K562 (cell line): ENCODE data around the gene FRG2. TPM values are rescaled to one million over a fixed set of nuclear protein-coding genes. Genes with fewer than 3 reads are reported as not detected.
"Not testable (repeated sequence)": the region's sequence is repeated elsewhere in the genome, so short reads cannot be mapped to it uniquely, and the experiment has no call there.

Experiments
- ATAC-seq: fragments of 200-7000 bp; cut with Tn5 transposase; 3 replicates; pipeline ENCODE4 v1.9.1; 2020; ENCODE audit warnings: moderate library complexity
- BruUV-seq: library from RNA; stranded (reverse); fragments of 400-500 nt; replicated peaks from 2 replicates; lab custom pipeline; 2021; lab: Mats Ljungman, UMichigan
- CTCF ChIA-PET: fragments of 300-600 bp; formaldehyde crosslinking; extraction: SDS; loops from one replicate; lab custom pipeline; 2021; ENCODE audit warnings: low intra/inter-chr PET ratio; lab: Yijun Ruan, JAX
- POLR2A ChIA-PET: fragments of 300-600, 350-650 bp; sonication (Branson Sonifier 250); formaldehyde crosslinking; extraction: SDS; loops from one replicate; lab custom pipeline; 2021; ENCODE audit warnings: antibody characterized with exemption, inconsistent platforms; lab: Yijun Ruan, JAX
- DNase-seq, 4 experiments: peaks; one replicate each; pipeline versions ENCODE4 v3.0.0 to v3.0.0-alpha.2; 2011 to 2018; ENCODE audit warnings: low spot score in 3 of 4, mixed read lengths in 3 of 4; ENCODE audit errors: extremely low read depth in 1 of 4
- FAIRE-seq: peaks from 2 replicates; lab custom pipeline; 2011; peaks lifted over from hg19 to GRCh38; lab: Jason Lieb, UNC
- H2AFZ ChIP-seq: 2 replicates; pipeline ENCODE4 v1.6.0; 2011; ENCODE audit warnings: low read depth, low read length, control low read depth, inconsistent platforms
- H3K27ac ChIP-seq: fragments of 200-600 bp; 3 replicates; pipeline ENCODE4 v1.8.0; 2011; ENCODE audit warnings: low read depth, mild to moderate bottlenecking, control low read depth, inconsistent platforms, low read length, moderate library complexity, mixed read lengths; ENCODE audit errors: extremely low read depth
- H3K27me3 ChIP-seq, 2 experiments: fragments of 300-600 bp in 1 of 2; 2 replicates in 1 of 2; 3 replicates in 1 of 2; pipeline versions ENCODE4 v1.6.0 to v1.8.0; 2011; ENCODE audit warnings: inconsistent platforms in 2 of 2, low read length in 2 of 2, mild to moderate bottlenecking in 1 of 2, mixed read lengths in 1 of 2, moderate library complexity in 1 of 2; ENCODE audit not compliant: control insufficient read depth in 2 of 2, insufficient read depth in 2 of 2
- H3K36me3 ChIP-seq: fragments of 300-600 bp; 3 replicates; pipeline ENCODE4 v1.8.0; 2011; ENCODE audit warnings: mild to moderate bottlenecking, low read length, inconsistent platforms; ENCODE audit not compliant: control insufficient read depth, insufficient read depth
- H3K4me1 ChIP-seq, 2 experiments: fragments of 200-600 bp in 1 of 2; replicated peaks in 1 of 2; 2 replicates in 1 of 2; 3 replicates in 1 of 2; pipeline versions ENCODE4 v1.5.1 to v1.8.0; 2011; ENCODE audit warnings: inconsistent platforms in 2 of 2, low read length in 2 of 2, mild to moderate bottlenecking in 1 of 2, mixed read lengths in 1 of 2, moderate library complexity in 1 of 2; ENCODE audit not compliant: control insufficient read depth in 2 of 2, insufficient read depth in 2 of 2
- H3K4me2 ChIP-seq: 2 replicates; pipeline ENCODE4 v1.6.1; 2011; ENCODE audit warnings: low read length, control low read depth, inconsistent platforms, mixed read lengths; ENCODE audit not compliant: insufficient read depth
- H3K4me3 ChIP-seq: fragments of 200-600 bp; sonication (generic), shearing (Covaris generic); 2 replicates; pipeline ENCODE4 v1.5.1; 2016; ENCODE audit warnings: control low read depth, inconsistent platforms
- H3K79me2 ChIP-seq: fragments of 200-600 bp; 3 replicates; pipeline ENCODE4 v1.8.0; 2011; ENCODE audit warnings: low read length, inconsistent platforms; ENCODE audit not compliant: control insufficient read depth, insufficient read depth
- H3K9ac ChIP-seq, 2 experiments: 2 replicates each; pipeline versions ENCODE4 v1.6.0 to v1.6.1; 2011; ENCODE audit warnings: low read depth in 2 of 2, low read length in 2 of 2, control low read depth in 1 of 2, inconsistent platforms in 1 of 2, mild to moderate bottlenecking in 1 of 2, mixed read lengths in 1 of 2; ENCODE audit not compliant: insufficient read depth in 1 of 2
- H3K9me1 ChIP-seq: one replicate; pipeline ENCODE4 v1.6.0; 2011; ENCODE audit warnings: inconsistent platforms, mild to moderate bottlenecking, low read length, moderate library complexity; ENCODE audit not compliant: control insufficient read depth, insufficient read depth
- H3K9me3 ChIP-seq: replicated peaks from 2 replicates; pipeline ENCODE4 v1.5.1; 2011; ENCODE audit warnings: low read depth, low read length, inconsistent platforms; ENCODE audit not compliant: control insufficient read depth, insufficient read depth
- H4K20me1 ChIP-seq: replicated peaks from 2 replicates; pipeline ENCODE4 v1.6.1; 2011; ENCODE audit warnings: low read length, inconsistent platforms, mixed read lengths; ENCODE audit not compliant: control insufficient read depth, insufficient read depth
- BRD9 ChIP-seq: fragments of 450-650 bp; IDR thresholded peaks from 2 replicates; pipeline ENCODE4 v1.6.1; 2018; ENCODE audit warnings: low read depth; ENCODE audit not compliant: partially characterized antibody
- MLX ChIP-seq, 2 experiments: fragments of 450-650 bp in 1 of 2; sonication (generic) in 1 of 2; formaldehyde crosslinking; conservative IDR thresholded peaks; 2 replicates each; pipeline versions ENCODE4 v1.4.0 to v1.8.1; 2020 to 2022; ENCODE audit warnings: mild to moderate bottlenecking in 1 of 2, missing genetic modification reagents in 1 of 2
- NUFIP1 ChIP-seq: fragments of 450-650 bp; IDR thresholded peaks from 2 replicates; pipeline ENCODE4 v1.6.1; 2018; ENCODE audit not compliant: partially characterized antibody
- RBM25 ChIP-seq: fragments of 200-400 bp; formaldehyde crosslinking; IDR thresholded peaks from 2 replicates; pipeline ENCODE4 v1.6.1; 2018; ENCODE audit warnings: low read length, low read depth, moderate library complexity; ENCODE audit not compliant: severe bottlenecking
- ZNF146 ChIP-seq: IDR thresholded peaks from one replicate; pipeline ENCODE4 v1.6.1; 2018; ENCODE audit warnings: missing compliant biosample characterization; ENCODE audit not compliant: unreplicated experiment
- ZNF407 ChIP-seq: fragments of 450-650 bp; IDR thresholded peaks from 2 replicates; pipeline ENCODE4 v1.6.1; 2016; ENCODE audit warnings: low read depth
- ZNF707 ChIP-seq: fragments of 250-450 bp; sonication (Bioruptor Pico); conservative IDR thresholded peaks from 2 replicates; pipeline ENCODE4 v1.8.0; 2022; ENCODE audit warnings: inconsistent platforms, mild to moderate bottlenecking, moderate library complexity
- WGBS: fragments of 100-300 bp; shearing (Covaris generic); methylation state at CpG from one replicate; pipeline ENCODE4 v1.1.6; 2016; ENCODE audit warnings: low coverage, mixed read lengths; ENCODE audit not compliant: insufficient coverage; ENCODE audit errors: missing lambda C conversion rate; 5-methylcytosine and 5-hydroxymethylcytosine counted together
- in situ Hi-C: fragments of 300-500 bp; cut with MboI; formaldehyde crosslinking; loops from 4 replicates; pipeline ENCODE4 v1.15.0; 2018; ENCODE audit warnings: inconsistent platforms, mixed read lengths
- intact Hi-C: fragments of 100-400 bp; cut with micrococcal nuclease; formaldehyde crosslinking; loops from 2 replicates; pipeline ENCODE4 v1.14.2; 2022
- polyA plus RNA-seq, 8 experiments: library from polyadenylated mRNA; depleted of rRNA in 4 of 8; stranded (reverse) in 5 of 8; unstranded in 3 of 8; fragments of >200 nt; fragmentation: Nextera tagmentation in 2 of 8; fragmentation: Illumina TruSeq in 1 of 8; extraction: Ambion mirVana in 2 of 8; extraction: Trizol in 1 of 8; gene quantifications; 2 replicates each; pipeline versions ENCODE4 v1.2.1 to v1.2.3, GENCODE V29; 2011 to 2014; ENCODE audit warnings: inconsistent platforms in 1 of 8, missing spikeins in 1 of 8
- total RNA-seq, 7 experiments: library from RNA; depleted of rRNA in 6 of 7; stranded (reverse); fragments of >200 nt in 6 of 7; fragmentation: Illumina TruSeq in 2 of 7; extraction: Trizol in 2 of 7; gene quantifications; 2 replicates each; pipeline versions ENCODE4 v1.2.1 to v1.2.3, GENCODE V29; 2011 to 2021; ENCODE audit warnings: low replicate concordance in 1 of 7

Gene FRG2
- total and polyA plus RNA-seq, 9 of the 15 experiments (the other 6 are each of a cell fraction or from before 2014, with no cell fraction given), result 0.07 to 0.13 (median 0.10) TPM; not detected in 5

GRCh38 chr4:189989941-189990340 is 37.1 kb downstream of the FRG2 start:
- in situ Hi-C loops, H3K9me3 ChIP-seq, DNase-seq, ATAC-seq, BruUV-seq, H3K4me3 ChIP-seq, H3K27me3 ChIP-seq, H2AFZ ChIP-seq, H3K9ac ChIP-seq, H3K36me3 ChIP-seq, H3K27ac ChIP-seq, FAIRE-seq, H3K9me1 ChIP-seq, POLR2A ChIA-PET, H3K4me1 ChIP-seq, H3K4me2 ChIP-seq, H3K79me2 ChIP-seq, intact Hi-C loops, H4K20me1 ChIP-seq, CTCF ChIA-PET: not testable (repeated sequence)
- 0% methylated on average over 1 of the region's 3 CpGs for WGBS
- peak; percentile 10 for TF ChIP-seq RBM25
- peak; percentile 60 for TF ChIP-seq ZNF146

- Histone ChIP-seq H4K20me1 (no peaks in the 10 kb centered on the region), H3K27ac (no peak overlapping the region), H3K4me3 (no peak overlapping the region), H3K27me3 (peaks cover 0 to under 1% of the 10 kb centered on the region in 2 experiments; a peak in 2 of 5 replicates), H3K79me2 (no peaks in the 10 kb centered on the region), H3K36me3 (no peaks in the 10 kb centered on the region), H3K9me3 (no peaks in the 10 kb centered on the region), H3K4me2 (no peak overlapping the region), H2AFZ (no peak overlapping the region), H3K9me1 (no peaks in the 10 kb centered on the region), H3K9ac (no peak overlapping the region), H3K4me1 (no peaks in the 10 kb centered on the region)
- intact Hi-C loops (no loop called here), in situ Hi-C loops (no loop called here)
- BruUV-seq, result no TSS peak
- ChIA-PET CTCF (no interaction called here), POLR2A (no interaction called here)
- ATAC-seq, result no peak
- WGBS, result 0% methylated on average over 3 of the region's 3 CpGs
- no peak for DNase-seq
- FAIRE-seq, result no peak
- TF ChIP-seq BRD9, result no peak
- TF ChIP-seq ZNF707 (CRISPR knock-in tag), result no peak
- TF ChIP-seq NUFIP1, result no peak
- no peak for TF ChIP-seq ZNF407
- no peak for TF ChIP-seq MLX (CRISPR knock-in tag; conservative IDR thresholded peaks at IDR 0.05)
These were observed 38.1 kb downstream of the FRG2 start for GRCh38 chr4:189988877-189989431.
